Thyroid gland (tissue), 4 donors: ENCODE results near the gene ZSWIM8. TPM values are rescaled to one million over a fixed set of nuclear protein-coding genes. Genes with fewer than 3 reads are reported as not detected.

Experiments
- DNase-seq, 2 donors: peaks; one replicate each; pipeline ENCODE4 v3.0.0-alpha.2; 2019
- H3K27ac ChIP-seq, 3 donors: fragments of 200-600 bp; sonication (generic); 1 replicate in 2 of 3; 2 replicates in 1 of 3; pipeline ENCODE4 v1.5.1; 2016 to 2019; ENCODE audit warnings: mild to moderate bottlenecking in 1 of 3, moderate library complexity in 1 of 3
- H3K27me3 ChIP-seq: fragments of 200-600 bp; sonication (generic); one replicate; pipeline ENCODE4 v1.5.1; 2019
- H3K36me3 ChIP-seq, 2 donors: fragments of 200-600 bp; sonication (generic); one replicate each; pipeline ENCODE4 v1.5.1; 2016 to 2019
- H3K4me1 ChIP-seq, 2 donors: fragments of 200-600 bp; sonication (generic); one replicate each; pipeline ENCODE4 v1.5.1; 2017 to 2019
- H3K4me3 ChIP-seq, 3 donors: fragments of 200-600 bp; sonication (generic); replicated peaks in 1 of 3; 1 replicate in 2 of 3; 2 replicates in 1 of 3; pipeline ENCODE4 v1.5.1; 2016; ENCODE audit warnings: mild to moderate bottlenecking in 1 of 3
- H3K9me3 ChIP-seq: fragments of 200-600 bp; sonication (generic); one replicate; pipeline ENCODE4 v1.5.1; 2017
- CTCF ChIP-seq, 6 experiments: fragments of 200-600 bp in 3 of 6; fragments of 450-650 bp in 3 of 6; sonication (generic) in 3 of 6; IDR thresholded peaks; one replicate each; pipeline ENCODE4 v1.5.1; 2016 to 2019; ENCODE audit warnings: antibody characterized with exemption in 6 of 6, mild to moderate bottlenecking in 2 of 6, inconsistent platforms in 1 of 6, moderate library complexity in 1 of 6
- POLR2A ChIP-seq, 2 donors: fragments of 450-650 bp; IDR thresholded peaks; one replicate each; pipeline ENCODE4 v1.6.1; 2017; ENCODE audit warnings: antibody characterized with exemption in 2 of 2, mild to moderate bottlenecking in 2 of 2, moderate library complexity in 1 of 2
- WGBS, 2 donors: methylation state at CpG; one replicate each; pipeline ENCODE4 v1.1.5; 2017; 5-methylcytosine and 5-hydroxymethylcytosine counted together
- intact Hi-C: fragments of 100-400 bp; cut with DNase I; formaldehyde crosslinking; loops from one replicate; pipeline ENCODE4 v1.15.1; 2023
- total RNA-seq, 4 donors: library from RNA; depleted of rRNA; stranded (reverse); fragments of >200 nt; gene quantifications; one replicate each; pipeline ENCODE4 v1.2.3, GENCODE V29; 2016

Gene ZSWIM8
- total RNA-seq, 4 donors from 2014 or later = 67.2 to 199 (median 108) TPM

GRCh38 chr10:73817826-73818225, 32.4 kb downstream of the ZSWIM8 start:
- Histone ChIP-seq H3K27ac (peak overlapping the region; percentile 53 to 84 (median 68)), H3K36me3 (peaks cover 0 to 3% of the 10 kb centered on the region in 2 donors), H3K27me3 (no peaks in the 10 kb centered on the region), H3K9me3 (no peaks in the 10 kb centered on the region), H3K4me3 (no peak overlapping the region), H3K4me1 (peaks cover 23 to 42% of the 10 kb centered on the region in 2 donors)
- intact Hi-C loops = loop anchor here (10.0 kb wide), 1 partner anchor 57 kb away; the partner anchor contains the start of gene CAMK2G
- 89 to 93% methylated on average over 4 to 5 of the region's 5 CpGs for WGBS, 2 donors
- DNase-seq = no peak
- TF ChIP-seq POLR2A (IDR thresholded peaks at IDR 0.05) = no peak
- TF ChIP-seq CTCF (IDR thresholded peaks at IDR 0.05) = no peak

DNA sequence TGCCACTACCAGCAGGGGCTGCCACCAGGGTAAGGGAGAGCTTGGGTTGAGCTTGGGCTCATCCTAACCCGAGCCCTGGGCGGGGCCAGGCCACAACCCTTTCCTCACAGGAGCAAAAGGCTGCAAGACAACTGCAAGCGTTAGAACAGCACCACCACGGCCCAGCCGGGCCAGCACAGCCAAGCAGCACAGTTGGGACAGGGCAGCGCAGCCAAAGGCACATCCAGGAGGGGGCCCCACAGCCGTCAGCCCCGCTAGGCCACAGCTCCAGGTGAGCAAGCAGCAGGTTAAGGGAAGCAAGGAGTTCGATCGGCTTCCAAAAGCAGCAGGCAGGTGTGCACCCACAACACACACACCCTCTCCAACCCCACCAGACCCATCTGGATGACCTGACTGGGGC, 33.0 kb downstream of the ZSWIM8 start:
- TF ChIP-seq CTCF (IDR thresholded peaks at IDR 0.05) (no peak), POLR2A (IDR thresholded peaks at IDR 0.05) (no peak)
- WGBS, 2 donors = 91 to 92% methylated on average over 4 to 8 of the region's 10 CpGs
- no peak overlapping the region for H3K4me3 ChIP-seq
- peaks cover 0 to 3% of the 10 kb centered on the region in 2 donors for H3K36me3 ChIP-seq
- H3K27ac ChIP-seq = peak overlapping the region in 1 of 3 donors; percentile 84
- no peaks in the 10 kb centered on the region for H3K9me3 ChIP-seq
- no peaks in the 10 kb centered on the region for H3K27me3 ChIP-seq
- no peak for DNase-seq
- intact Hi-C loops = loop anchor here (10.0 kb wide), 1 partner anchor 56 kb away; the partner anchor contains the start of gene CAMK2G
- H3K4me1 ChIP-seq = peaks cover 23 to 42% of the 10 kb centered on the region in 2 donors

DNA sequence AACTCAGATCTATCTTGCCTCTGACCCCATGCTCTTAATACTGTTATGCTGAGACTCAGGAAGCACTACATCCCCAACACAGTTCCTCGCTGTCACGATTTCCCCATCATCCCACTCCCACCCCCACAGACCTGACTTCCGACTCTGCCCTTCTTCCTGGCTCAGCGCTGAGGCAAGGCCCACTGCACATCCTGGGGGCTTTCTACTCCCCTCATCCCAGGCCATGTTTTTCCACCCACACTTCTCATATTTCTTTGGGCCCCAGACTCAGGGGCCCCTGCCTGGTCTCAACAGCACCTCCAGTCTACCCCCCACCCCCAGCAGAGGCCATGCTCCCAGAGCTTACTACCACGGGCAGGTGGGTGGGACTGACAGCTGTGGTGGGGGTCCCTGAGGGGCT, 33.7 kb downstream of the ZSWIM8 start:
- intact Hi-C loops = loop anchor here (10.0 kb wide), 1 partner anchor 56 kb away; the partner anchor contains the start of gene CAMK2G
- Histone ChIP-seq H3K4me3 (no peak overlapping the region), H3K4me1 (peaks cover 23 to 42% of the 10 kb centered on the region in 2 donors), H3K9me3 (no peaks in the 10 kb centered on the region), H3K27ac (peak overlapping the region; percentile 81 to 92 (median 84)), H3K27me3 (no peaks in the 10 kb centered on the region), H3K36me3 (peaks cover 0 to under 1% of the 10 kb centered on the region in 2 donors)
- no peak for DNase-seq
- 67 to 71% methylated on average over 5 of the region's 5 CpGs for WGBS, 2 donors
- TF ChIP-seq CTCF (IDR thresholded peaks at IDR 0.05) (no peak), POLR2A (IDR thresholded peaks at IDR 0.05) (no peak)

GRCh38 chr10:73819513-73820093, 34.2 kb downstream of the ZSWIM8 start:
- H3K27ac ChIP-seq = peak overlapping the region; percentile 81 to 92 (median 84)
- peaks cover 0 to 1% of the 10 kb centered on the region in 2 donors for H3K36me3 ChIP-seq
- 32 to 34% methylated on average over 7 to 17 of the region's 20 CpGs for WGBS, 2 donors
- peak in 1 of 2 donors; percentile 41 for TF ChIP-seq POLR2A (IDR thresholded peaks at IDR 0.05)
- TF ChIP-seq CTCF (IDR thresholded peaks at IDR 0.05) = peak in 1 of 6 experiments; percentile 31
- peak; percentile 92 to 95 for DNase-seq
- no peaks in the 10 kb centered on the region for H3K9me3 ChIP-seq
- intact Hi-C loops = loop anchor here (10.0 kb wide), 1 partner anchor 55 kb away; the partner anchor contains the start of gene CAMK2G
- no peaks in the 10 kb centered on the region for H3K27me3 ChIP-seq
- H3K4me3 ChIP-seq = no peak overlapping the region
- H3K4me1 ChIP-seq = peaks cover 23 to 42% of the 10 kb centered on the region in 2 donors

DNA sequence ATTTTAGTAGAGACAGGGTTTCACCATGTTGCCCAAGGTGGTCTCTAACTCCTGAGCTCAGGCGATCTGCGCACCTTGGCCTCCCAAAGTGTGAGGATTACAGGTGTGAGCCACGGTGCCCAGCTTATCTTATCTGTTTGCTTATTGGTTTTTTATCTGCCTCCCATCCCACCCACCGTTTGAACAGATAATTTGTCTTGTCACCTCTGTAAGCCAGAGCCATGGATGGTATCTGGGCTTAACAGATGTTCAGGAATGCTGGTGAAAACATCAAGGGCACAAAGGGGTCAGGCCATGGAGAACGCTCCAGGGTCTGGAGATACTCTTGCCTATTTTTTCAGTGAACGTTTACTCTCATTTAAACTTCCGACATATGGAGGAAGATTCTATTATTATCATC, 38.0 kb downstream of the ZSWIM8 start:
- H3K27ac ChIP-seq = no peak overlapping the region
- H3K4me3 ChIP-seq = no peak overlapping the region
- intact Hi-C loops = no loop called here
- no peaks in the 10 kb centered on the region for H3K9me3 ChIP-seq
- TF ChIP-seq POLR2A (IDR thresholded peaks at IDR 0.05) (no peak), CTCF (IDR thresholded peaks at IDR 0.05) (no peak)
- peaks cover 12 to 17% of the 10 kb centered on the region in 2 donors for H3K4me1 ChIP-seq
- WGBS, 2 donors = 85 to 87% methylated on average over 7 of the region's 7 CpGs
- H3K36me3 ChIP-seq = peaks cover 0 to 9% of the 10 kb centered on the region in 2 donors
- no peak for DNase-seq
- H3K27me3 ChIP-seq = no peaks in the 10 kb centered on the region
